Stomach (tissue), 9 donors: Measurements from ENCODE around the gene BAIAP2L1. TPM values are rescaled to one million over a fixed set of nuclear protein-coding genes. Genes with fewer than 3 reads are reported as not detected.

ENCODE experiments used
- DNase-seq, 2 donors: peaks; one replicate each; pipeline versions ENCODE4 v3.0.0 to v3.0.0-alpha.2; 2013 to 2019
- H3K27ac ChIP-seq, 5 donors: fragments of 200-600 bp in 4 of 5; sonication (generic) in 4 of 5; one replicate each; pipeline ENCODE4 v1.5.1; 2013 to 2019; ENCODE audit warnings: mild to moderate bottlenecking in 1 of 5, moderate library complexity in 1 of 5
- H3K27me3 ChIP-seq, 3 donors: fragments of 200-600 bp; sonication (generic); one replicate each; pipeline ENCODE4 v1.5.1; 2017 to 2019; ENCODE audit warnings: mixed run types in 1 of 3
- H3K36me3 ChIP-seq, 4 donors: fragments of 200-600 bp; sonication (generic); 1 replicate in 3 of 4; 2 replicates in 1 of 4; pipeline ENCODE4 v1.5.1; 2016 to 2019
- H3K4me1 ChIP-seq, 4 donors: fragments of 200-600 bp; sonication (generic); one replicate each; pipeline ENCODE4 v1.5.1; 2016 to 2019
- H3K4me3 ChIP-seq, 4 donors: fragments of 200-600 bp; sonication (generic) in 3 of 4; one replicate each; pipeline ENCODE4 v1.5.1; 2016 to 2019; ENCODE audit warnings: mild to moderate bottlenecking in 1 of 4
- H3K9me3 ChIP-seq, 4 donors: fragments of 200-600 bp; sonication (generic); one replicate each; pipeline ENCODE4 v1.5.1; 2016 to 2019
- CTCF ChIP-seq, 7 experiments: fragments of 450-650 bp in 4 of 7; fragments of 200-600 bp in 3 of 7; sonication (generic) in 3 of 7; IDR thresholded peaks; one replicate each; pipeline ENCODE4 v1.5.1; 2016 to 2019; ENCODE audit warnings: antibody characterized with exemption in 7 of 7, control low read depth in 2 of 7, mild to moderate bottlenecking in 1 of 7
- EP300 ChIP-seq: sonication (generic); formaldehyde crosslinking; IDR thresholded peaks from one replicate; pipeline ENCODE4 v1.6.1; 2017; ENCODE audit warnings: antibody characterized with exemption
- POLR2A ChIP-seq, 4 donors: fragments of 450-650 bp; IDR thresholded peaks; one replicate each; pipeline ENCODE4 v1.6.1; 2016; ENCODE audit warnings: antibody characterized with exemption in 4 of 4, control low read depth in 2 of 4, mild to moderate bottlenecking in 1 of 4, moderate library complexity in 1 of 4
- POLR2AphosphoS5 ChIP-seq, 3 donors: sonication (generic); formaldehyde crosslinking; IDR thresholded peaks; one replicate each; pipeline ENCODE4 v1.6.1; 2016; ENCODE audit warnings: antibody characterized with exemption in 3 of 3
- WGBS, 5 donors: extraction: QIAGEN DNeasy Blood & Tissue Kit in 3 of 5; methylation state at CpG; one replicate each; pipeline versions ENCODE4 v1.1.5 to v1.1.7; 2013 to 2018; 5-methylcytosine and 5-hydroxymethylcytosine counted together
- intact Hi-C: fragments of 100-400 bp; cut with DNase I; formaldehyde crosslinking; loops from one replicate; pipeline ENCODE4 v1.15.1; 2023; ENCODE audit warnings: low total_unique reads
- polyA plus RNA-seq, 3 donors: library from polyadenylated mRNA; stranded (reverse); fragments of 200-250 nt; gene quantifications; one replicate each; pipeline ENCODE4 v1.2.3, GENCODE V29; 2013
- total RNA-seq, 5 donors: library from RNA; depleted of rRNA; stranded (reverse); fragments of >200 nt; gene quantifications; one replicate each; pipeline versions ENCODE4 v1.1.0 to v1.2.3, GENCODE V29; 2014 to 2016
- donor health status: healthy with polysubstance abuse.
- donor health status: Bipolar disorder and iron deficiency.
- donor health status: healthy.

The BAIAP2L1 gene
- total and polyA plus RNA-seq, 8 donors = 20.6 to 78.2 (median 50.0) TPM

GRCh38 chr7:98351136-98351535 is 49.8 kb downstream of the BAIAP2L1 start:
- intact Hi-C loops = no loop called here
- Histone ChIP-seq H3K9me3 (no peaks in the 10 kb centered on the region), H3K27me3 (no peaks in the 10 kb centered on the region), H3K36me3 (no peaks in the 10 kb centered on the region), H3K4me3 (no peak overlapping the region), H3K4me1 (peaks cover 16 to 35% (median 27%) of the 10 kb centered on the region in 4 donors), H3K27ac (no peak overlapping the region)
- TF ChIP-seq EP300 (no peak), POLR2A (IDR thresholded peaks at IDR 0.05) (no peak), POLR2AphosphoS5 (IDR thresholded peaks at IDR 0.05) (no peak), CTCF (IDR thresholded peaks at IDR 0.05) (no peak)
- DNase-seq = no peak
- 90 to 95% (median 94%) methylated on average over 8 of the region's 8 CpGs for WGBS, 5 donors

- peak in 1 of 2 donors; percentile 59 for DNase-seq
- H3K4me3 ChIP-seq = no peak overlapping the region
- no peaks in the 10 kb centered on the region for H3K9me3 ChIP-seq
- TF ChIP-seq POLR2AphosphoS5 (IDR thresholded peaks at IDR 0.05) (no peak), EP300 (no peak), POLR2A (IDR thresholded peaks at IDR 0.05) (no peak)
- WGBS, 5 donors = 71 to 81% (median 76%) methylated on average over 23 of the region's 23 CpGs
- H3K36me3 ChIP-seq = no peaks in the 10 kb centered on the region
- intact Hi-C loops = no loop called here
- no peaks in the 10 kb centered on the region for H3K27me3 ChIP-seq
- H3K27ac ChIP-seq = peak overlapping the region in 1 of 5 donors; percentile 24
- H3K4me1 ChIP-seq = peaks cover 8 to 19% (median 17%) of the 10 kb centered on the region in 4 donors
Measured at GRCh38 chr7:98348726-98349474, 52.0 kb downstream of the BAIAP2L1 start.

GRCh38 chr7:98346515-98347069 is 54.3 kb downstream of the BAIAP2L1 start:
- Histone ChIP-seq H3K27ac (no peak overlapping the region), H3K4me3 (no peak overlapping the region), H3K27me3 (no peaks in the 10 kb centered on the region), H3K36me3 (no peaks in the 10 kb centered on the region), H3K4me1 (peaks cover 7 to 11% (median 8%) of the 10 kb centered on the region in 4 donors), H3K9me3 (no peaks in the 10 kb centered on the region)
- intact Hi-C loops = no loop called here
- WGBS, 5 donors = 64 to 73% (median 70%) methylated on average over 7 of the region's 7 CpGs
- no peak for DNase-seq
- TF ChIP-seq POLR2A (IDR thresholded peaks at IDR 0.05) (no peak), EP300 (no peak), CTCF (IDR thresholded peaks at IDR 0.05) (no peak), POLR2AphosphoS5 (IDR thresholded peaks at IDR 0.05) (no peak)

GRCh38 chr7:98341106-98341505 is 59.8 kb downstream of the BAIAP2L1 start:
- Histone ChIP-seq H3K36me3 (peaks cover 0 to 8% (median 0%) of the 10 kb centered on the region in 4 donors), H3K27ac (no peak overlapping the region), H3K4me3 (no peak overlapping the region), H3K4me1 (peaks cover 0 to 5% (median 0%) of the 10 kb centered on the region in 4 donors), H3K27me3 (no peaks in the 10 kb centered on the region), H3K9me3 (peaks cover 0 to 5% (median 0%) of the 10 kb centered on the region in 4 donors)
- 68 to 74% (median 69%) methylated on average over 3 of the region's 3 CpGs for WGBS, 5 donors
- no peak for DNase-seq
- no peak for TF ChIP-seq POLR2AphosphoS5 (IDR thresholded peaks at IDR 0.05)
- intact Hi-C loops = no loop called here

GRCh38 chr7:98339043-98339442 is 61.8 kb downstream of the BAIAP2L1 start:
- H3K9me3 ChIP-seq = peaks cover 0 to 5% (median 0%) of the 10 kb centered on the region in 4 donors

More at GRCh38 chr7:98339043-98339442, 61.8 kb downstream of the BAIAP2L1 start:
- 93 to 99% (median 97%) methylated on average over 3 of the region's 3 CpGs for WGBS, 5 donors
- Histone ChIP-seq H3K4me1 (peaks cover 0 to 5% (median 0%) of the 10 kb centered on the region in 4 donors), H3K36me3 (peaks cover 0 to 8% (median 0%) of the 10 kb centered on the region in 4 donors), H3K27ac (no peak overlapping the region), H3K27me3 (no peaks in the 10 kb centered on the region), H3K4me3 (no peak overlapping the region)
- DNase-seq = no peak
- TF ChIP-seq CTCF (IDR thresholded peaks at IDR 0.05) = no peak
- no peak for TF ChIP-seq EP300
- TF ChIP-seq POLR2A (IDR thresholded peaks at IDR 0.05) = no peak
- no peak for TF ChIP-seq POLR2AphosphoS5 (IDR thresholded peaks at IDR 0.05)
- intact Hi-C loops = no loop called here
